ENCODE results near the gene H6PD.

Gene H6PD

DNA sequence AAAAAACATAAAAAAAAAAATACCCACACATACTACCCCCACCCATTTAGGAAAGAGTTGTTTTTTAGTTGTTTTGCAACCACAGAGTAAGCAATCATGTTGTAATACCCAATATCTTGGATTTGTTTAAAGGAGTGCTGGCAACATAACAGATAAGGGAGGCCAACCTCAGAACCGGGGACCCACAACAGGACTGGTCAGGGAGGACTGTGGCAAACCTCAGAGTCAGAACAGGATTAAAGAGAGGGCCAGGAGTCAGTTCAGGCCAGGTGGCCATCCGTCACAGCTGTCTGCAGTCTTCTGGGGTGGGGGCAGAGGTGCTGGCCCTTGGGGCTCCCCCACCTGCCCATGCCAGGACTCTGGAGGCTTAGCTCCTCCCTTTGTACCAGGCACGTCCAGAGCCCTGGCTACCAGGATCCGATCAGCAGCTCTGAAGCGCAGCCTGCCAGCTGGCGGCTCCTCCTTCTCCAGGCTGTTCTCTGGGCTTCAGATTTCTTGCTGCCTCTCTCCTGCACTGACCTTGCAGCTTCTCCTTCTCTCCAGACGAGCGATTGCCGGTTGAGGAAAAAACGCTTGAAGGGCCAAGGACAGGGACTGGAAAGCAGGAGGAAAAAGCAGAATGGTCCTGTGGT is 7.9 kb downstream of the H6PD start:
- DNase-seq, result no peak

DNA sequence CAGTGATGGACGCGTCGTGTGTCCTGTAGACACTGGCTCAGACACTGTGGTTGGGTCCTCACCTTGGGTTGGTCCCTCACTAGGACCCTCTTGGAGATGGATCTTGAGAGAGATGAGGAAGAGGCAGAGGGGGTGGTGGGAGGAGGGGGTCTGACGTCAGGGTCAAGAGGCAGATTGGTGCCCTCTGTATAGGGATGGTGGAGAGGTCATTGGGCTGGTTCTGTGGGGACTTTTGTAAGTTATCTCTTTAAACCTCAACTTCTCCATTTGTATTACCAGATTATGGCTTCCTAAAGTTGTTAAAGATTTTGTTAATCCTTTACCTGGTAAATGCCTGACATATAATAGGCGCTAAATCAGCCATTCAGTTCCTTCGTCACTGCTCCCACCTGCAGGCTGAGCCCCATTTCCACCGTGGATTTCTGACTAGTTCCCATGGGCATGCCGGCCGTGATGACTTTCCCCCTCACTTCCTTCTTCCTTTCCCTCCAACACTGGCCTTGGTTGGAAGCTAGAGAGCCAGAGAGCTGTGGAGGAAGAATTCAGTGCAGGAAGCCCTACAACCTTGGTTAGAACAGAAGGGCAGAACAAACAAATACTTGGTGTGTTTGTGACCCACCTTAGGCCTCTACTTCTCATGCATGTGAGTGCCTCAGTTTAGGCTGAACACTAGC is 8.6 kb downstream of the H6PD start:
- no peak for DNase-seq

DNA sequence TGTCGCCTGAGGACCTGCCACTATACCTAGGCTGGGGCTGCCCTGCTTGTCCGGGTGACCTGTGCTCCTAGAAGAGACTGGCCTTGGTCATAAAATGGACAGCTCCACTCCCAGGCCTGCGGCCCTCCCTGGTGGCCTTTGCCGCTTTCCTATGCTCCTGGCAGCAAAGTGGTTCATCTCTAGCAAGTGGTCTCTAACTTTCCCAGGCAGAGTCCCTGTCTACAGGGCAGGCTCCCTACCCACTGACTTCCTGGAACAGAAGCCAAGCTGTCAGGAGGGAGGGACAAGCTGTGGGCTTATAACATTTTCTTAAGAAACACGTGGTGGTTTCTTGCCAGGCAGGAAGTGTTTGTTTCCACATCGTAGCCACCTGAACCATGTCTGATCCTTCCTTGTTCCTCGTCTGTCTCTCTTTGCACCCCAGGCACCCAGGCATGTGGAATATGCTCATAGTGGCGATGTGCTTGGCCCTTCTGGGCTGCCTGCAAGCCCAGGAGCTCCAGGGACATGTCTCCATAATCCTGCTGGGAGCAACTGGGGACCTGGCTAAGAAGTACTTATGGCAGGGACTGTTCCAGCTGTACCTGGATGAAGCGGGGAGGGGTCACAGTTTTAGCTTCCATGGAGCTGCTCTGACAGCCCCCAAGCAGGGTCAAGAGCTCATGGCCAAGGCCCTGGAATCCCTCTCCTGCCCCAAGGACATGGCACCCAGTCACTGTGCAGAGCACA is 10.1 kb downstream of the H6PD start:
- DNase-seq, result no peak

DNA sequence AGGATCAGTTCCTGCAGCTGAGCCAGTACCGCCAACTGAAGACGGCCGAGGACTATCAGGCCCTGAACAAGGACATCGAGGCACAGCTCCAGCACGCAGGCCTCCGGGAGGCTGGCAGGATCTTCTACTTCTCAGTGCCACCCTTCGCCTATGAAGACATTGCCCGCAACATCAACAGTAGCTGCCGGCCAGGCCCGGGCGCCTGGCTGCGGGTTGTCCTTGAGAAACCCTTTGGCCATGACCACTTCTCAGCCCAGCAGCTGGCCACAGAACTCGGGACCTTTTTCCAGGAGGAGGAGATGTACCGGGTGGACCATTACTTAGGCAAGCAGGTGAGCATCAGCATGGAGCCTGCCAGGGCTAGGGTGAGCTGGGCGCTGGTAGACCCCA is 10.7 kb downstream of the H6PD start:
- no peak for DNase-seq

DNA sequence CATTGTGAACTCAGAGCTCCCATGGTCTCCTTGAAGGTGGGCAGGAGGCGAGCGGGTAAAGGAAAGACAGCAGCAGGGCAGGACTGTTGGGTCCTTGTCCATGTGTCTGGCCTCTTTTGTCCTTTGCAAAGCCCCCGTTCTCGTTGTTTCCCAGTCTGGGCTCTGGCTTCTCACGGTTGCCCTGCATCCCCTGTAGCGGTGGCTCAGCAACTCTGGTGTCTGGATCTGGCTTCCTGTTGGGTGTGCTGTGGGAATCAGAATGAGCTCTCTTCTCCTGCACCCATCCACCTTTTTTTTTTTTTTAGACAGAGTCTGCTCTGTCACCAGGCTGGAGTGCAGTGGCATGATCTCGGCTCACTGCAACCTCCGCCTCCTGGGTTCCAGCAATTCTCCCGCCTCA is 11.1 kb downstream of the H6PD start:
- DNase-seq, result no peak

DNA sequence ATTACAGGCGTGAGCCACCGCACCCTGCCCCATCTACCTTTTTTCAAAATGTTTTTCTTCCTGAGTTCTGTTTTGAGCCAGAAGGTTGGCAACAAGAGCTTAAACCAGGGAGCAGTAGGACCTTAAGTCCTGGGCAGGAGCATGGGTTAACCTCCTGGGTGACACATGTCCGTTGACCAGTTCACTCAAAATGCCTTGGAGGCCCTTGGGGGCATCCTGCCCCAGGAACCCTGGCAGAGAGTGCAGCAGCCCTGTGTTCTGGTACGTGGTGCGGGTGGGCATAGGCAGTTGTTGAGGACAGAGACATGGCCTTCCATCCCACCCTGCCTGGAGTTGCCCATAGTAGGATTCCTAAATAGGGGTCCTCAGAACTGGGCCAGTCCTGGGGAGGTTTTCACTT is 11.6 kb downstream of the H6PD start:
- DNase-seq, result no peak

DNA sequence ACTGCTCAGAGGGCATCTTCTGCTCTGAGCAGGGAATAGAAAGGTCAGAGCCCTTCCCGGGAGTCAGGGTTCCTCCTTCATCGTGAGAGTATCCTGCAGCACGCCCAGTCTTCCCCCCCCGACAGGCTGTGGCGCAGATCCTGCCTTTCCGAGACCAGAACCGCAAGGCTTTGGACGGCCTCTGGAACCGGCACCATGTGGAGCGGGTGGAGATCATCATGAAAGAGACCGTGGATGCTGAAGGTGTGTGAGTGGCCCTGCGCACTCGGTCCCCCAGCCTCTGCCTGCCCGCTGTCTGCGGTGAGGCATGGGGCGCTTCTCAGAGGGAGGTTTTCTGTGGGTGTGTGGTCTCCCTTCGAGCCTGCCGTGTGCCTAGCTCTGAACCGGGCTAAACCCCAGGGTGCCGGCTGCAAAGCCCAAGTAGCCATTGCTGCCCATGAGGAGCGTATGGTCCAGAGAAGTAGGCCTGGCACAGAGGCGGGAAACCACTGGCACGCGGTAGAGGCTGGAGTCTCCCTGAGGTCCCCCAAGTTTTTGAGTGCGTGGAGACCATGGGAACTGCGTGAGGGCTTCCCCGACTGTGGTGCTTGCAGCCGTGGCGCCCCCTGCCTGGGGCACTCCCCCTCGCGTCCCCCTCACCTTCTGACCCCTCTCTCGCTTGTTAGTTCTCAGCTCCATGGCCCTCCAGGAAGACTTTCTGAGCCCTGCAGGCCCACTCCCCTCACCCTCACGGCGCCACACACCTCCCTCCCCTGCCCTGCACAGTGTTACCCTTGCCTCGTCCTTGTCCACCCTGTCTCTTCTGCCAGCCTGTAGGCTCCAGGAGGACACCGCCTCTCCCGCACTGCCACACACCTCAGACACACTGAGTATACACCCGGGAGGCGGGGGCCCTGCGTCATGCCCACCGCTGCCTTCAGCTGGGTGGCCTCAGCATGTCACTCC is 12.5 kb downstream of the H6PD start:
- no peak for DNase-seq

DNA sequence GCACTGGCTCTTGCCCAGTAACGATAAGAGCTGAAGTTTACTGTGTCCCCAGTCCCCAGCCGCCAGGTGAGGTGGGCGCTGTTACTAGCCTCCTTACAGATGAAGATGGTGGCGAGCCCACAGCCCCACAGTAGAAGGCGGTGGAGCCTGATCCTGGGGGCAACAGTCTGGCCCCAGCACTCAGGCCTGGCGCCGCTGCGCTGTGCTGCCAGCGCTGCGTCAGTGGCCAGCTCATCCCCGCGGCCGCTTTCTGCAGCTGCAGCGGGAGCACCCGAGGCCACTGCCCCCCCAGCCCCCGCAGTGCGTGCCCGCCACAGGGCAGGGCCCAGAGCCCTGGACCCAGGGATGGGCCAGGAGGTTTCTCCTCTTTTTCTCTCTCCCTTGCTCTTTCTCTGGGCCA is 13.3 kb downstream of the H6PD start:
- no peak for DNase-seq

DNA sequence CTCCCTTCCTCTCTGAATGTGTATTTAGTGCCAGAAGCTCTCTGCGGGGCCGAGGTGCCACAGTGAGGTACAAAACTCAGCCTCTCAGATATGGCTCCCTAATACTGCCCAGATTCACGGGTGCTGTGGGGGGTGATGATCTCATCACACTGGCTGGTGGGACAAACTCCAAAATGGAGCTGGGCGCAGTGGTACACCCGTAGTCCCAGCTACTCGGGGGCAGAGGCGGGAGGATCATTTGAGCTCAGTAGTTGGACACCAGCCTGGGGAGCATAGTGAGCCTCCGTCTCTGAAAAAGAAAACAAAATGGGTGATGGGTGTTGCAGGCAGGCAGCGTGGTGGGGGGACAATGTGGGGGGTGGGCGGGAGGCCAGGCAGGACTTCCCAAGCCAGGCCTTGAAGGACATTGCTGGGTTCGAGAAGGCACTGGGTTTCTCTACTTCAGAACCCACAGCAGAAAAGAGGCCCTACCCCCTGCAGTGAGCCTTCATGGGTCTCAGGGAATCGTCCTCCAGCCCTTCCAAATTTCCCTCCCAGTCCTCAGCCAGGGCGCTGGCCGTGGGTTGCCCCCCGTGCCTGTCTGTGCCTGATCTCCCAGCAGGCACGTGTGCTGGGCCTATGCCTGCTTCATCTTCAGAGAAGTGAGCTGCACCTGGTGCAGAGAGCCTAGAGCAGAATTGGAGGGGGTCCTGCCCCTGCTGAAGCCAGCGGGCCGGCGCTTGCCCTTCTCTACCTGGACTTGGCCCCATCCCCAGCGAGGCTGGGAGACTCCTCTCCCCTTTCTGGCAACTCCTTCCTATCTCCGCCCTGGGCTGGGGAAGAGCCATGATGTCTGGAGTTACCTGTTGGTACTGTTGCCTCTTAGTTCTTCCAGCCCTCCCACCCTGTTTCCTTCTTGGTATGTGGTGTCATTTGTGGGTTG is 14.0 kb downstream of the H6PD start:
- no peak for DNase-seq

DNA sequence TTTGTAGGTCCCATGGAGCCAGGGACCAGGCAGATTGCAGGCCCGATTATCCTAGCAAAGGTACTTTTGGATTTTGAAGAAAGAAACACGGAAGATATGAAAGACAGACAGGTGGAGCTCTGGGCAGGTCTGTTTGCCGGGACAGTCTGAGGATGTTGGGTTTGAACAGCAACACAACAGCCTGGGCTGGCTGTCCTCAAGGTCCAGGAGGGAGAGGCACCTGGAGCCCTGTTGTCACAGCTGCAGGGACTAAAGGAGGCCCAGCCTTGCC is 14.6 kb downstream of the H6PD start:
- no peak for DNase-seq

DNA sequence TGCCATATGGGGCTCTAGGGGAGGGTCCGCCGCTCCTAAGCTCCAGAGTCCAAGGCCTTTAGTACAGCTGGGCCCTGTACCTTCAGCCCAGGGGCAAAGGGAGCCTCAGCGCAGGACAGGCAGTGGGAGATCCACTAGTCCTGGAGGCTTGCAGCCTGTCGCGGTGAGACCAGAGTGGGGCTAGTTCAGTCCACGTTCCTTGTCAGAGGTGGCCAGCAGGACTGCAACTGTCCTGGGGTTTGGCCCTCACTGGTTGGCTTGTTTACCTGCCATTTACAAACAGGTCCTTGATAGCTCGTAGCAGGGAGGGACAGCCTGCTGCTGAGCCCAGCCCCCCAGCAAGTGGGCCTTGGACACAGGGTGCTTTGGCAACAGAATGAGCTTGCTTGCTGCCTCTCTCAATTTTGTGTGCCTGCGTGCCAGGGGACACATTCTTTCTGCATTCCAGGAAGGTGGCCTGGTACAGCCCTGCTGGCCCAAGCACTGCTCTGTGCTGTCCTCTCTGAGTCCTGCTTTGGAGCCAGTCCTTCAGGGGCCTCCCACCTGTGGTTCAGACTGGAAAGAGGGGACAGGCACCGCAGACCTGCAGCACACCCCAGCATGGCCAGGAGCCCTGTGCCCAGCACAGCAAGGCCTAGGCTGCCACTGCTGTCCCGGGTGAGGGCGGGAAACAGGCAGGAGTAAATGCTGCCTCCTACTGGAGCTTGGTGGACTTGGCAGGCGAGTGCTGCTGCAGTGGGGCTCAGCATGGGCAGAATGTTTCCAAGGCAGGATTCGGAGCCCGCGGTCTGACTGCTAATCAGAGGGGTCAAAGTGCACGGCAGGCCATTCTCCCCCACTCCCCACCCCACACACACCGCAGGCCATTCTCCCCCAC is 15.2 kb downstream of the H6PD start:
- no peak for DNase-seq

DNA sequence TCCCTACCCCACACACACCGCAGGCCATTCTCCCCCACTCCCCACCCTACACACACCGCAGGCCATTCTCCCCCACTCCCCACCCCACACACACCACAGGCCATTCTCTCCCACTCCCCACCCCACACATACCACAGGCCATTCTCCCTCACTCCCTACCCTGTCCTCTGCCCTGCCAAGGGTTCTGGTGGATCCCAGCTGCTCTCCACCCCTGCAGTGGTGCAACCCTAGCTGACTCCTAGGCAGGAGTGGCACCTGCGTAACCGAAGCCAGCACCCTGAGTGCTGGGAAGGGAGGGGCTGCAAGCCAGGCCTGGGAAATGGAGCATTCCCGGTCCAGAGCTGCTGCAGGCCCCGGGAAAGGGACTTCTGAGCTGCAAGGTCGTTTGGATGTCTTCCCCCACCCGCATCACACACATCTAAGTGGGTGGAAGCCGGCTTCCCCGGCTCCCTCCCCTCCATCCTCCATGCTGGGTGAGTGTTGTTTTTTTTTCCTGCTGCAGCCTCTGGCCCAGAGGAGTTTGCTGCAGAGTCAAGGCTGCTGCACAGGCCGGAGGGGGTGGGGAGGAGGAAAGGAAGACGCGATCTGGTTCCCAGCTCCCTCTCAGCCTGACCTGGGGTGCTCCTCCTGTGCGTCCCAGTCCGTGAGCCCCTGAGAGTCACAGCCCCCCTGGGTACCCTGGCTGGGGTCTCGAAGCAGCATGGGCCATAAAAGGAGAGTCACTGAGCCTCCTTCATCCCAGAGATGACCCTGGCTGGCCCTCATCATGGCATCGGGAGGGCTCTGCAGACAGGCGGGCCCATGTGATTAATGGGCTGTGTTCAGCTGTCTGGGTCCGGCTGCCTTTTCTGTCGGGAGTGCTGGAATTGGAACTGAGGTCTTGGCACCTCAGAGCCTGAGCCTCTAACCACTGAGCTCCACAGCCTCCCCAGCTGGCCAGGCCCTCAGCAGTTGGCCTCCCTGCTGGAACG is 16.1 kb downstream of the H6PD start:
- DNase-seq, result no peak

DNA sequence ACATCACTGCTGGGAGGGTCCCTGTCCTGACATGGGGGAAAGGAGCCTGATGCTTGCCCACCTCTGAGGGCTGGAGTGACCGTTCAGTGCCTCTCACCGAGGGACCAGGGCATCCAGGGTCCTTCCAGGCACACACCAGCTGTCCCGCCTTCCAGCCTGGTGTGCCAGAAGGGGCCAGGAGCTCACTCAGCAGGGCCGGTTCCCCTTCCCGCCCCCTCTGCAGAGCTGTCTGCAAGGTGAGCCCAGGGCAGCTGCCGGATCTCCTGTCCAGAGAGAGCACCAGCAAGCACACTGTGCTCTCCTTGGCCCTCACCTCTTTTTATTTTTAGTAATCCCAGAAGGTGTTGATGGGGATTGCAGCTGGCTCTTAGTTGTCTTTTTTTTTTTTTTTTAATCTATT is 16.9 kb downstream of the H6PD start:
- no peak for DNase-seq

DNA sequence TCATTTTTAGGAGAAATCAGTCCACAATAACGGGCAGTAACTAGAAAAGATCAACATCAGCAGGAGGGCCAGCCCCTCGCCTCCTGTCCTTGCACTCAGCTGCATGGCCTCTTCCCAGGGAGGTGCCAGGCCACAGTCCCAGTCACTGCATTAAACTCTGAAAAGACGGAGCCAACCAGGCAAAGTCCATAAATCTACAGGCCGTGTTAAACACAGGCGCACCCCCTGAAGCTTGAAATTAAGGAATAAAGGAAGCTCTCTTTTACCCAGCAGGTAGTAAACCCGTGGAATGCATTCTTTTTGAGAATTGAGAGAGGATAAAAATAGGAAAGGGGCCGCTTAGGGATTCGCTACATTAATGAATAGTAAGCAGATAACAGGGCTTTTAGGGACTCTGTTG is 18.4 kb downstream of the H6PD start:
- DNase-seq, result no peak

DNA sequence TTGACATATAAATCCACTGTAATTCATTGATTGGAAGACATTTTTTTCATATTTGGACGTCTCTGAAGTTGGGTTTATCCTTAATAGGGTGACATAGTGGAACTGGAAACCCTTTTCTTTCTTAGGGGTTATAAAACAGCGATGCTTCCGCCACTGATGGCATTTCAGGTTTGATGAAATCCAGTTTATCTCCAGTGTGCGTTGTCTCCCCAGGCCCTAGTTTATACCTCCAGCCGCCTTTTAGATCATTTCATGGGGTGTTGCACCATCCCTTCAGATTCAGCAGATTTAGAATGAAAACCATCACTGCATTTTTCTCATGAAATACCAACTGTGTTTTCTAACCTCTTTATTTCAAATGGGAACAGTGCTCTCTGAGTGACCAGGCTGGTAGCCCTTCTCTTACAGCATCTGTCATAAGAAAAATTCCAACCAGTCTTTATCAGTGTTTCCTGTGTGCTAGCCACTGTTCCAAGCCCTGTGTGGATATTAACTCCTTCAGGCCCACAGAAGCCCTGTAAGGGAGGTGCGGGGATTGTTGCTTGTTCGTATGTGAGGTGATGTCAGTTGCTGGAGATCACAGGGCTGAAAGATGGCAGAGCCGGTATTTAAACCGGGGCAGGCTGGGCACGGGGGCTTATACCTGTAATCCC is 19.0 kb downstream of the H6PD start:
- DNase-seq, result no peak

DNA sequence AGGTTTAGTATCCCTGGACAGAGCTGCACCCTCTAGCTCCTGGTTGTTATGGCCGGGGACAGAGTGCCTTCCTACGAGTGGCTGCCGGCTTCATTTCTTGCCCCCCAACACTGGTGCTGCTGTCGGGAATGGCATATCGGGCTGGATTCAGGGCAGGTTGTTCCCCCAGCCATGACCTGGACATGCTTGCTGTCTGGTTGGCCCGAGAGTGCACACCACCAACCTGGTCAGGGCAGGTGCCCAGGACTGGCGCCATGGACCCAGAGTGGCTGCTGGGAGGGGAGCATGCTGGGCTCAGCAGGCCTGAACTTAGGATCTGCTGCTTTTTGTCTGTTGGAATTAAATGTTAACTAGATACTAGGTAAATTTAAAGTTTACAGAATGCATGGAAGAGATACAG is 21.8 kb downstream of the H6PD start:
- no peak for DNase-seq

DNA sequence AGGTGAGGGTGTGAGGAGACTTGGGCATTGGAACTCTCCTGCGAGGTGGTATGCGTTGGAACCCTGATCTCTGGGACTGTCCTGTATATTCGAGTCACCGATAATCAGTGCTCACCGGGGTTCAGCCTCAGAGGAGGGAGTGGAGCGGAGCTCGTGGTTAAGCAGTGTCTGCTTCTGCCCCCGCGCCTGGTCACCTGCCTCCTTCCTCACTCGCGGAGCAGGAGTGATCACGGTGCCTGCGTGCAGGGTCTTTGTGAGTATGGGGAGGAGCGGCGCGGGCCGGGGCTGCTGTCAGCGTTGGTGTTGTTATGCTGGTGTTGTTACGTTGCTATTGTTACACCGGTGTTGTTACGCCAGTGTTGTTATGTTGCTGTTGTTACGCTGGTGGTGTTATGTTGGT is 23.3 kb downstream of the H6PD start:
- DNase-seq, result no peak

DNA sequence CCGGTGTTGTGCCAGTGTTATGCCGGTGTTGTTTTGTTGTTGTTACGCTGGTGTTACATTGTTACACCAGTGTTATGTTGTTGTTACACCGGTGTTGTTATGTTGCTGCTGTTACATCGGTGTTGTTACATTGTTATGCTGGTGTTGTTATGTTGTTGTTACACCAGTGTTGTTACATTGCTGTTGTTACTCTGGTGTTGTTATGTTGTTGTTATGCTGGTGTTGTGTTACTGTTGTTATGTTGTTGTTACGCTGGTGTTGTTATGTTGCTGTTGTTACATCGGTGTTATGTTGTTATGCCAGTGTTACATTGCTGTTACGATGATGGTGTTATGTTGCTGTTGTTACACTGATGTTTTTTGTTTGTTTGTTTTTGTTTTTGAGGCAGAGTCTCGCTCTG is 24.1 kb downstream of the H6PD start:
- no peak for DNase-seq

DNA sequence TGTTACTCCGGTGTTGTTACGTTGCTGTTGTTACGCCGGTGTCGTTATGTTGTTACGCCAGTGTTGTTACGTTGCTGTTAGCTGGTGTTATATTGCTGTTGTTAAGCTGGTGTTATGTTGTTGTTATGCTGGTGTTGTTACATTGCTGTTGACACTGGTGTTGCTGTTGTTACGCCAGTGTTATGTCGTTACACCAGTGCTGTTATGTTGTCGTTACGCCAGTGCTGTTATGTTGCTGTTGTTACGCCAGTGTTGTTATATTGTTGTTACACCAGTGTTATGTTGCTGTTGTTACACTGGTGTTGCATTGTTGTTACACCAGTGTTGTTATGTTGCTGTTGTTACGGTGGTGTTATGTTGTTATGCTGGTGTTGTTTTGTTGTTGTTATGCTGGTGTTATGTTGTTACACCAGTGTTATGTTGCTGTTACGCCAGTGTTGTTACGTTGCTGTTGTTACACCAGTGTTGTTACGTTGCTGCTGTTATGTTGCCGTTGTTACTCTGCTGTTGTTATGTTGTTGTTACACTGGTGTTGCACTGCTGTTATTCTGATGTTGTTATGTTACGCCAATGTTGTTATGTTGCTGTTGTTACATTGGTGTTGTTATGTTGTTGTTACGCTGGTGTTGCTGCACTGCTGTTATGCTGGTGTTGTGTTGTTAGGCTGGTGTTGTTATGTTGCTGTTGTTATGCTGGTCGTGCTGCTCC is 25.6 kb downstream of the H6PD start:
- no peak for DNase-seq
